HG03060 (cell line): ENCODE measurements around the gene PRDM16.

Experiments used
- ATAC-seq: cut with Tn5 transposase; IDR thresholded peaks from one replicate; pipeline ENCODE4 v1.9.1; 2021; ENCODE audit warnings: low read depth, moderate number of reproducible peaks; ENCODE audit not compliant: unreplicated experiment

The PRDM16 gene

DNA sequence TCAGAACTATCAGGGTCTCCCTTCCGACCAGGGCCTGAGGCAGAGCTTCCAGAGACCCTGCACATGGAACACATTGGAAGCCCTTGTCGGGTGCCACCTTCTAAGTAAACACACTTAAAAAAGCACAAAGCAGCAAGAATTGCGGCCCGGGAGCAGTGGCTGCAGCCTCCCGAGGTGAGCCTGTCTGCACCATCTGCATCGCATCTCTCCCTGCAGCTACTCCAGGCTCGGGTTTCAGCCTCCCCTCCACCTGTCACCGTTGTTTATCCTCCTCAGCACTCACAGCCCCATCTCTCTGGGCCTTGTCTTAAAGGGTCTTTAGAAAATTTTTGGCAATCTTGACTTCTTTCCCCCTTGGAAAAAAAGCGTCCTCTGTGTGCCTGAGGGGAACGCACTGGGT lies 290.3 kb downstream of the PRDM16 start:
- no peak for ATAC-seq

DNA sequence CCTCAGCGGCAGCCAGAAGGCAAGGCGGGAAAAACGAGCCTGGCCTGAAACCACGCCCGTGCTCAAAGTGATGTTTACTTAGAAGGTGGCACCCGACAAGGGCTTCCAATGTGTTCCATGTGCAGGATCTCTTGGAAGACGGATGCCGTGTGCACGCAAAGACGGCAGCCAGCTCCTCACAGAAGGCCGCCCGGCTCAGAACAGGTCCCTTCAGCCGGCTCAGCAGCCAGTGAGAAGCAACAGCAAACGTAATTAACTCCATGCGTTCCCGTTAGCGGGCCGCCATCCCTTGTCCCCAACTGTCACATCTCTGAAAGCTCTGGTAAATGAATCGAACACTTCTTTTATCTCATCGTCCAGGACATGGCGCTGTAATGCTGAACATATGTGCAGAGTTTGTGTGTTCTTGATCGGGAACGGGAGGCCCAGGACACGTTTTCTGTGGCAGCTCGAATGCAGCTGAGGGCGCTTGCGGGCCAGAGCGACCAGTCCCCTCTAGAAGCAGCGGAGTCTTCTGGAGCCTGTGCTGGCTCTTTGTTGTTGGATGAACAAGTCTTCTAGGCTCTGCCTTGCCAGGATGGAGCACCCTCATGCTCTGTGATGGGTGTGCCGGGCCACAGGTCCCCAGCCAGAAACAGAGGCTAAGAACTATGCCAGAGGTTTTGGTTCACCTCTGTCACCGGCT lies 290.9 kb downstream of the PRDM16 start:
- no peak for ATAC-seq

DNA sequence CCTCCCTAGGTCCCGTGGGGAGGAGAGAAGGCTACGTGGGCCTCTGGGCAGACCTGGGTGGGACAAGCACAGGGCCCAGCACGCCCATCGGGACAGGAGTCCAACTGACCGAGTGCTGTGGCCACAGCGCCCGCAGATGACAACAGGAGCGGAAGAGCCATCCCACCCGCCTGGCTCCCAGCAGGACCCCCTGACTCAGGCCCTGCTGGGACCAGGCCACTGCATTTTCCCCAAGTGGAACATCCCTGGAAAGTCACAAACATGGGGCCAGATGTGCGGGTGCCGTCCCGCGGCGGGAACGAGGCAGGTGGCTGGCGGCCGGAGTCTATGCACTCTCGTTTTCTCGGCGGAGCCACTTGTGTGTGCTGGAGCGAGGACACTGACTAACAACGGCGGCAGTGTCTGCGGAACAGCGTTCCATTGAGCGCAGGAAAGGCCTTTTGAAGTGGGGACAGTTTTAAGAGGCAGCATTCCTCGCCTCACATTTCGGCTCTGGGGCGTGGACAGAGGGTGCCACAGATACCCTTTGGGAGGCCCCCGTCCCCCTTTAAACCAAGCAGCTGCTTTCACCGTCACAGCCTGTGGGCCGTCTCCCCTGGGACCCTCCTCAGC lies 291.7 kb downstream of the PRDM16 start:
- no peak for ATAC-seq

DNA sequence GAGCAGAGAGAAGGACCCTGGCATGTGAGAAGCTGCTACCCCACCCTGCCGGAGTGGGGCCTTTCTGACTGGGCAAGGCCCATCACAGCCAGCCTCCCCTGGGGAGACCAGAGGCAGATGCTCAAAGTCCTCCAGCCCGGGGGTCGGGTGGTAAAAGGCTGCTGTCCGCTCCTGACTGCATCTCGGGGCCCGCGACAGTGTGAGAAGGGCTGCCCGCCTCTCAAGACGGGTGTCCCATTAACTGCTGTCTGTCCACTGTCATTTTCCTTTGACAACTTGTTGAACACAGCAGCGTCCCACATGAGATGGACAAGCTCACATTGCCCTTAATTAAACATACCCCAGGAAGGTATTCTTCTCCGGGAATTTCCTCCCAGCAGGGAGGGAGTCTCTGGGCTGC lies 294.0 kb downstream of the PRDM16 start:
- ATAC-seq: no peak

DNA sequence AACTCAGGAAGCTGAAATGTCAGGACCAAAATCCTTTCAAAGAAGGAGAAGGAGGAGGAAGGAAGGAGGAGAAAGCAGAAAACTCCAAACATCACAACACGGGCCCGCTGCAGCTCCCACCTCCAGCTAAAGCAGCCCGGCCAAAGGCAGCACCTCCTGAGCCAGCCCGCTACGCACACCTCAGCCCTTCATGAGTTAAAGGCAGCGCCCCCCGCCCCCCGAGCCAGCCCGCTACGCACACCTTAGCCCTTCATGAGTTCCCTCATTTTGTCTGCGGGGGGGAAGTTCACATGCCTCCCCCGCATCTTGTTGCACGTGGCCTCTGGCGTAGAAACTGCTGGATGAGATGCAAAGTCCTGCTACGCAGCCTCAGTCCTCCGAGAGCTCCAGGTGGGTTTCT lies 294.8 kb downstream of the PRDM16 start:
- ATAC-seq: no peak

DNA sequence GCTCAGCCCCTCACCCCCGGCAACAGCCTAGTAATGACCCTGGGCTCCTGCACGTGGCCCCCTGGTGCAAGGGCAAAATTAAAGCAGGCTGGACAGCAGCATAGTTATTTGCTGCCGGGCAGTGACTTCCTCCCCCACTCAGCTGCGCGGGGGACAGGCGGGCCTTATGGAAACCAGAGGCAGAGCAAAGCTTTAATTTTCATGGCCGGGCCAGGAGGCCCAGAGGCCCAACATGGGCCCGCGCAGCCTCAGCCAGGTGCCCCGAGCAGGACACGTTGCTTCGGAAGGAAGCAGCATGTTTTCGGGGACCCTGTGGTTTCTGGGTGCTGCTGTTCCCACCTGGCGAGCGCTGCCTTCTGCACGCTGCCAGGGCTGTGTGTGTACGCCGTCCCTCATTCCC lies 295.5 kb downstream of the PRDM16 start:
- no peak for ATAC-seq

DNA sequence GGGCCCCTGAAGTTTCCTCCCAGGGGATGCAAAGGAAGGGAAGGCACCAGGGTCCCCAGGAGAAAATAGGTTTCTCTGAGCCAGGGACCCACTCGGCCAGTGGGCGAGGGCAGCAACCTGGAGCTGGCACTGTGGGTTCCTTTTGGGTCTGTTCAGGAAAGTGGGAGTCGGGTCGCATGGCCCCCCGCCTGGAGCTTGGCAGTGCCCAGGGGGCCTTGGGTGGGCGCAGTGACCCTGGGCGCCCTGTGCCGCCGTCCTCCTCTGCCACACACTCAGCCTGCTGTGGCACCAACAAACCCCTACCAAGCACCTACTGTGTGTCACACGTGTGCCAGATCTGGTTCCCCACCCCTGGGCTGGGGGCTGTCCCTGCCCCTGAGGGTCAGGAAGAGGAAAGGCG lies 296.0 kb downstream of the PRDM16 start:
- no peak for ATAC-seq

DNA sequence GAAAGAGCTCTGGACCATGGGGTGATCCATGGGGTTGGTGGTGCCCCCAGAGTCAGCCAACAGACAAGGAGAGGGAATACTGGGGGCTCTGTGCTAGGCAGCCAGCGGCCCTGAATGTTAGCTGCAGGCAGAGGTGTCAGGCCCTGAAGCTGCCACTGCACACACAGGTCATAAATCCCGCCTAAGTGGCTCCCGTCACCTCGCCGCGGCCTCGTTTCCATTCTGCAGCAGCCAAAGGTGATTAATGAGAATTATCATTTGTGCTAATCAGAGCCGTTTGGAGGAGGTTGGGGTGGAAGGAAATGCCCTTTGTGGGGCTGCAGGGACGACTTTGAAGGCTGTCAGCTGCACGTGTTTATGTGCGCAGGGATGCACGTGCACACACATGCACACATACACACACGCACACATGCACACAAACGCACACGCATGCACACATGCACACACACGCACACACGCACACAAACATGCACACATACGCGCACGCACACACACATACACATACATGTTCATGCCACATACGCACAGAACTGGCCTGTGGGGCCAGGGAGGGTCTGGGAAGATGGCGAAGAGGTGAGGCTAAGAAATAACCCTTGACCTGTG lies 296.6 kb downstream of the PRDM16 start:
- no peak for ATAC-seq

DNA sequence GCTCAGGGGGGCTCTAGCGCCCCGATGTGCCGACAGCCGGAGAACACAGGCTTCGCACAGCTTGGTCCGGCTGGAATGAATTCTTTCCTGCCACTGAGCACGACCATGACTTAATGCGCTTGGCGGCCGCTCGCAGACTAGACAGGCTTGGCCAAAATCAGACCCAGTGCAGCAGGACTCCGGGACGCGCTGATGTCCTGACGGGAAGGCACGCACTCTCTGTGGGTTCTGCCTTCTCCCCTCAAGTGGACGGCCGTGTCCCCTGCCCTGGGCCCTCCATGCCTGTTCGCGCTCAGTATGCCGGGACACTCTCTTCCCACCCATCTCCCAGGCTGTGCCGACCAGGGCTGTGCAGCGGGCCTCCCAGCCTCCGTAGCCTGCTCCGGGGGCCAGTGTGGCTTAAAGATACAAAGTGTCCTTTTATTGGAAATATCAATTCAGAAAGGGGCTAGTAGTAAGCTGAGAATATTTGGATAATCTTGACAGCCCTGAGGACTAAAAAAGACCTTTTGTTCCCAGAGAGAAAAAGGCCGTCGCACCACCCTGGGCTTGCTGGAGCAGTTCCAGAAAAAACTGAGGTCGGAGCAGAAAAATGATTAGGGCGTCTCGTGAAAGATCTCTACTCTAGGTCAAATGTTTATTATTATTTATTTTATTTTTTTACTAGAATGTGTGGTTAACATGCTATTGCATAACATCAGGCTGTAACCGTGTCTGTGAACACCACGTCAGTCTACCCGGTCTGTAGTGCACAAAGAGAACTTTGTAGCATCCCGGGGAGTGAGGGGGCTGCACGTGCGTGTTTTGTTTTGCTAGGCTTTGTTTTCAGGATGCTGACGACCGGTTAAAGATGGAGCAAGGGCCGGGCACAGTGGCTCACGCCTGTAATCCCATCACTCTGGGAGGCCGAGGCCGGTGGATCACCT lies 297.4 kb downstream of the PRDM16 start:
- no peak for ATAC-seq

DNA sequence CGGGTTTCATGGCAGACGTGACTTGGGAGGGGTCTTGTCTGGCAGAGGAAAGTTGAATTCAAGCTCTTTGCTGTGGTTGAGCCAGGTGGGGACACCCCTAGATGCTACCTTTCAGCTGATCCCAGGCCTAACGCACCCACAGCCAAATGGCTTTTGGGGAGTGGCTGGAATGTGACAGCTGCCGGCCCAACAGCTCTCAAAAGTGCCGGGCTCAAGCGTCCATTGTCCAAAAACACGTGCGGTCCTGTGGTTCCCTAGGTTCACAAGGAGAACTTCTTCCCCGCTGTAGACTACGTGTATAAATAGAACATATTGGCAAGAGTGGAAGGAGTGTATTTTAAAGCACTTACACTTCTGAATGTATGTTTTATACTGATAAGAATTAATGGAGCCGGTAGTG lies 298.4 kb downstream of the PRDM16 start:
- ATAC-seq: no peak

DNA sequence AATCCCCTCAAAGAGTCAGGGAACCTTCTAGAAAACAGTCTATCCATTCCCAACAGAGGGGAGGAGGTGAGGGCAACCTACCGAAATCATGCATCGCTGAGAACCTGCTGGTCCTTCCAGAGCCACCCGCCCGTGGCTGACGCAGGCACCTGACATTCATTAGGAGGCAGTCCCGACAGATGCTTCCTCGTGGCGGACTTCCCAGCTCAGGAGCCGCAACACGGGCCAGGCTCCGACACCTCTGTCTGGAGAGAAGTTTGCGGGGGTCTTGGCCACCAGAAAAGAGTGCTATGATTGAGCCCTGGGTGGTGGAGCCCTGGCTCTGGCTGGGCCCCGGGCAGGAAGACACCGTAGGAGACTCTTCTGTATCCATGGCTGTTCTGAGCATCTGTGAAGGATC lies 299.1 kb downstream of the PRDM16 start:
- ATAC-seq: no peak

DNA sequence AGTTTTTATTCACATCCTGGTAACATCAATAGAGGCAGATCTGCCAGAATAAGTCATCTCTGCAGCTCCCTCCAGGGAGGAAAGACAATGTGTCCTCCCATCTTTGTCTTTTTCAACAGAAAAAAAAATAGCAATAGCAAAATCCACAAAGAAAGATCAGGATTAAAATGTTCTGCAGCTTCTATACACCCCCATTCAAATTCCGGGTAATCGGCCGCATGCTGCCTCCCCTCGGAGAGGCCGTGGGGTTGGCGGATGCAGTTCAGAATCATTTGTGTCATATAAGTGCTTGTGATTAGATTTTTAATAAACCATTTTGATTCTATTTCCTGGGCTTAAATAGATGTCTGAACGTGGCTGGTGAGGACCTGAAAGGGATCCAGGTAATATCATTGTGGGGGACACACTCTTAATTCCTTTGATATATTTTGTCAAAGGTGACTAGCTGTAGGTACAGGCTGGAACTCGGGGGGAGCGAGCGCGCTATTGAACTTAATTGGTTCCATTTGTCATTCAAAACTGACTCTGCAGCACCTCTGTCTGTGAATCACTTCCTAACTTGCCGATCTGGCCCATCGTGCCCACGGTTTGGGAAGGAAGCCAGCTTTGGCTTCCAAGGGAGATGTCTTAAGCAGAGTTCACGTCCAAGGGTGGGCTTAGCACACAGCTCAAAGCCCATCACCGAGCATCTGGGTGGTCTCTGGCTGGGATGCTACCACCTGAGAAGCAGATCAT lies 299.9 kb downstream of the PRDM16 start:
- no peak for ATAC-seq

DNA sequence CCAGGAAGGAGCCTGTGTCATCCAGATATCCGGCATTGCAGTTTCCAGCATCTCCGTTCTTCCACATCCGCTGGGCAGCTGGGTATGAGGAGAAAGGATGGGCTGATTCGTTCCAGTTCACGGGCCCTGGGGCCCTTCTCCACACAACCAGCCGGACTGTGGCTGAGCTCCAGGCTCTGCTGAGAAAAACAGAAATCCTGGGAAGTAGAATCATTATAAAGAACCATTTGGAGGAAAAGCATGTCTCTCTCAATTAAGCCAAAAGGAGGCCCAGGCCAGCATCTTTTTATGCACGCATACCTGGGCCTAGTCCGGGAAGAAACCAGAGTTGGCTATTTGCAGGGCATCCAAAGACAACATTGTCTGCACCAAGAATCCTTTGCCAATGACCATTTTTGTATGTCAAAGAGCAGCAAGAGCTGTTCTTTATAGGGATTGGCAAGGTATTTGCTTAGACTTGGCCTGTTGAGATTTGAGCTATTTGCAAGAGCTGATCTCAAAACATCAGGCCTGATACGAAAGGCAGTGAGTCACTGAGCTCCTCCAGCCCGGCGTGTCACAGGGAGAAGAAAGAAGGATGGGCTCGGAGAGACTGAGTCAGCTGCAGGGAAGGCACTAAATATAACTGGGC lies 300.6 kb downstream of the PRDM16 start:
- ATAC-seq: no peak

DNA sequence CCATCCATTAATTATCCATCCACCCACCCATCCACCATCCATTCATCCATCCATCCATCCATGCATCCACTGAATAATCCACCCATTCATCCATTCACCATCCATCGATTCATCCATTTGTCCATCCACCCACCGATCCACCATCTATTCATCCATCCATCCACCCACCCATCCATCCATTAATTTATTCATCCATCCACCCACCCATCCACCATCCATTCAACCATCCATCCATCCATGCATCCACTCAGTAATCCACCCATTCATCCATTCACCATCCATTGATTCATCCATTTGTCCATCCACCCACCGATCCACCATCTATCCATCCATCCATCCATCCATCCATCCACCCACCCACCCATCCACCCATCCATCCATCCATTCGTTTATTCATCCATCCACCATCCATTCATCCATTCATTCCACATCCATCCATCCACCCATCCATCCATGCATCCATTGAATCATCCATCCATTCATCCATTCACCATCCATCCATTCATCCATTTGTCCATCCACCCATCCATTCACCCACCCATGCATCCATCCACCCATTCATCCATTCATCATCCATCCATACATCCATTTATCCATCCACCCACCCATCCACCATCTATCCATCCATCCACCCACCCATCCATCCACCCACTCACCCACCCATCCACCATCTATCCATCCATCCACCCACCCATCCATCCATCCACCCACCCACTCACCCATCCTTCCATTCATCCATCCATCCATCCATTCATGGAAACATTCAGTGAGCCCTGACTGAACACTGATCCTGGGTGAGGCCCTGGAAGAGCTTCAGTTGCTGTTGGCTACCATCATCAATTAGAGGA lies 302.1 kb downstream of the PRDM16 start:
- no peak for ATAC-seq

DNA sequence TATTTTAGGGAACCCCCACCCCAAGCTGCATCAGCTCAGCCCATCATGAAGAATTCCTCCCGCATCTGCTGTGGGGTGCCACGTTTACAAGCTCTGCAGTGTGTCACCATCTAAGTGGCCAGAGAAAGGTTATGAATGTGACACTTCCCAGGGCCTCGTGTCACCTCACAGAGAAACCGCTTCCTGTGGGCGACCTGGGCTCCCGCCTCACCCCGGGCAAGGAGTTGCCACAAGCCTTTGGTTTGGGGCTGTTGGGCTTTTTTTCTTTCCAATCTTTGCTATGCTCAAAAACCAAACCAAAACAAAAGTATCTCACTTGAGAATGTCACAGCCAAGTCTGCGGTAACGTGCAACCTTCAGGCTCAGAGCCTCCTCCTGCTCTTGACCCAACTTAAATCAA lies 303.3 kb downstream of the PRDM16 start:
- ATAC-seq: no peak

DNA sequence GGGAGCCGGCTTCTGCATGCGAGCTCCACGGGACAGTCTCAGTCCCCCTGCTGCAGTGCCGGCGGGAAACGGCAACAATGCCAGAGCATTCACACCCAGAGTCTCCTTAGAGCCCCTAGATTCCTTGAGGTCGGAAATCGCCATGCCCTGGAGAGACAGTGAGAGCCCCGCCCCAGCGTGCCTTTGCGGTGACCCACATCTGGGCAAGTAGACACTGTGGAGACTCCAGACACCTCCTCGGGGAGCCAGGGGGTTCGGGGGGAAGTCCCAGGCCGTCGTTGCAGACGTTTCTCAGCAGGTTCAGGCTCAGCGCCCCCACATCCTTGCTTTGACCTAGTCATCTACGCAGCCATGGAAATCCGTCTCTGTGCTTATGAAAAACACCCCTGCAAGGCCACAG lies 304.2 kb downstream of the PRDM16 start:
- ATAC-seq: no peak

DNA sequence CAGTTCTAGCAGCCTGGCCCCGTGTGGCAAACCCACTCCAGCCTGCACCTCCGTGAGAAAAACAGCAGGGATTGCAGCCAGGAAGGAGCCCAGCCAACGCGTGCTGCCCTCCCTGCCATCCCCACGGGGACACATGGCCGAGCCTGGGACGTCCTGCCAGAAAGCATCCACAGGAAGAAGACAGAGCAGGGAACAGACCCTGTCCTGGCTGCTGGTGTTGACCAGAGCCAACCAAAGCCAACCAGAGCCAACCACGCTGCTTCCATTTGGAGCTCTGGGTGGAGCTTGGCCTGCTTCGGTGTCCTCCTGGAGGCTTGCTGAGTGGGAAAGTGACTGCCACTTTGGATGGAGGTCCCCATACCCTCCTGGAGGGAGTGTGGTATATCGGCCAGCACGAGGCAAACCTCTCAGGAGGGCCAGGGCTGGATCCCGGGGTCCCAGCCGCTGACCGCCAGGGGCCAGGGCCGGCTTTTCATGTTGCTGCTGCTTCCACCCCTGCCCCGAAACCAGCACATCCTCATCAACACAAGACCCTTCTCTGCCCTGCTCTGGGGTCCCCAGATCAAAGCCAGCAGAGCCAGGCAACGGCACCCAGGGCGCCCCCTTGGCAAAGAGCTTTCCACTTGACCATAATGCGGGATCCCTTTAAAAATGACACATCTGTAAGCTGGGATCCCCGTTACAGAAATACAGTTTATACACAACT lies 304.9 kb downstream of the PRDM16 start:
- ATAC-seq: no peak

DNA sequence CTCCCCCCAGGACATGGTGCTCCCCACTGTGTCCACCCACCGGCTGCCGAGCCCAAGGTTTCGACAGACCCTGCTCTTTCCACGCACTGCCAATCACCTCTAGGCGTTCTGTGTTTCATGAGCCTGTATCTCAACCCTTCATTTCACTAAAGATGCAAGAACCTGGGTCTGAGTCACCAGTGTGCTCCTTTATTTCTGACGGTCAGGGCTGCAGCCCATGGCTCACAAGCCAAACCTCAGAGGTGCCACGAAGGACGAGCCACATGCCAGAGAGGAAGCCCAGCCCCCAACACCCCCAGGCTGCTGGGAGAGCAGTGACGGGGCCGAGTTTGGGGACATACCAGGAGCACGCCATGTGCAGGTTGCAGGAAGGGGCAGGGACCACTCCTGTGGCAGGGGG lies 306.2 kb downstream of the PRDM16 start:
- no peak for ATAC-seq

DNA sequence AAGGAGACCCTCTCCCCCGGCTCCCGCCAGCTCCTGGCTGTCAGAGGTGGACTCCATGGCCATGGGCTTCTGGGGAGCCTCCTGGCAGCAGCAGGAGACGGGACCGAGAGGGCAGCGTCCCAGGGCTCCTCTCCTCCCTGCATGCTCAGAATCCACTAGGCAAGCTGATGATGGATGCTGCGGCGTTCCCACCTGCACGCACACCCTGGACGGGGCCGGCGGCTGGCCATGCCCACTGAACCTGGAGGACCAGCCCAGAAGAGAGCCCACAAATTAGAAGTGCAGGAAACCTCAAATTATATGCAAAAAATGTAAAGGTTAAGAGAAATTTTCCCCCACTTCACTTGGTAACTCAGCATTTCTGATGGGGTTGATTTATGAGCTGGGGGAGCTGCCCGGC lies 308.2 kb downstream of the PRDM16 start:
- ATAC-seq: no peak
